Smooth muscle cell (in vitro differentiated cells): ENCODE results near the gene CHRNE. TPM values are rescaled to one million over a fixed set of nuclear protein-coding genes. Genes with fewer than 3 reads are reported as not detected.

Source experiments
- DNase-seq: peaks from one replicate; lab custom pipeline; 2025; ENCODE audit not compliant: unreplicated experiment; lab: John Stamatoyannopoulos, UW
- H2AFZ ChIP-seq: fragments of 200-600 bp; sonication (generic); 2 replicates; pipeline ENCODE4 v1.6.0; 2016; ENCODE audit warnings: antibody characterized with exemption, low read depth, mild to moderate bottlenecking
- H3F3A ChIP-seq: fragments of 200-600 bp; sonication (generic); 2 replicates; pipeline ENCODE4 v1.6.0; 2017; ENCODE audit warnings: antibody characterized with exemption, low read depth
- H3K27ac ChIP-seq: fragments of 200-600 bp; sonication (generic); 2 replicates; pipeline ENCODE4 v1.5.1; 2016; ENCODE audit warnings: low read depth, mild to moderate bottlenecking
- H3K27me3 ChIP-seq: fragments of 200-600 bp; sonication (generic); 2 replicates; pipeline ENCODE4 v1.6.1; 2016; ENCODE audit warnings: low read depth, mild to moderate bottlenecking
- H3K36me3 ChIP-seq: fragments of 200-600 bp; sonication (generic); 2 replicates; pipeline ENCODE4 v1.5.1; 2016; ENCODE audit warnings: low read depth
- H3K4me1 ChIP-seq: fragments of 200-600 bp; sonication (generic); 2 replicates; pipeline ENCODE4 v1.5.1; 2016; ENCODE audit warnings: low read depth
- H3K4me2 ChIP-seq: fragments of 200-600 bp; sonication (generic); 2 replicates; pipeline ENCODE4 v1.6.0; 2016; ENCODE audit warnings: mild to moderate bottlenecking
- H3K4me3 ChIP-seq: fragments of 200-600 bp; sonication (generic); 2 replicates; pipeline ENCODE4 v1.5.1; 2016; ENCODE audit warnings: mild to moderate bottlenecking
- H3K79me2 ChIP-seq: fragments of 200-600 bp; sonication (generic); 2 replicates; pipeline ENCODE4 v1.6.0; 2016; ENCODE audit warnings: low read depth, mild to moderate bottlenecking
- H3K9ac ChIP-seq: fragments of 200-600 bp; sonication (generic); 2 replicates; pipeline ENCODE4 v1.6.0; 2016; ENCODE audit warnings: low read depth
- H3K9me3 ChIP-seq: fragments of 200-600 bp; sonication (generic); replicated peaks from 2 replicates; pipeline ENCODE4 v1.5.1; 2016; ENCODE audit warnings: low read depth
- H4K20me1 ChIP-seq: fragments of 200-600 bp; sonication (generic); 2 replicates; pipeline ENCODE4 v1.6.0; 2016; ENCODE audit warnings: low read depth
- CTCF ChIP-seq: fragments of 200-600 bp; sonication (generic); IDR thresholded peaks from 2 replicates; pipeline ENCODE4 v1.5.1; 2017; ENCODE audit warnings: borderline replicate concordance, mild to moderate bottlenecking, antibody characterized with exemption; ENCODE audit not compliant: insufficient read depth, poor library complexity, severe bottlenecking
- WGBS: methylation state at CpG from one replicate; pipeline ENCODE4 v1.1.7; 2016; ENCODE audit warnings: low lambda C conversion rate; 5-methylcytosine and 5-hydroxymethylcytosine counted together
- polyA plus RNA-seq: library from polyadenylated mRNA; unstranded; fragments of >200 nt; fragmentation: Nextera tagmentation; extraction: Ambion mirVana; gene quantifications from 2 replicates; pipeline ENCODE4 v1.2.1, GENCODE V29; 2016
- total RNA-seq: library from RNA; depleted of rRNA; stranded (reverse); fragments of >200 nt; gene quantifications from 2 replicates; pipeline ENCODE4 v1.2.3, GENCODE V29; 2014

CHRNE gene
- total and polyA plus RNA-seq, 2 experiments from 2014 or later: 1.7 to 2.7 TPM

DNA sequence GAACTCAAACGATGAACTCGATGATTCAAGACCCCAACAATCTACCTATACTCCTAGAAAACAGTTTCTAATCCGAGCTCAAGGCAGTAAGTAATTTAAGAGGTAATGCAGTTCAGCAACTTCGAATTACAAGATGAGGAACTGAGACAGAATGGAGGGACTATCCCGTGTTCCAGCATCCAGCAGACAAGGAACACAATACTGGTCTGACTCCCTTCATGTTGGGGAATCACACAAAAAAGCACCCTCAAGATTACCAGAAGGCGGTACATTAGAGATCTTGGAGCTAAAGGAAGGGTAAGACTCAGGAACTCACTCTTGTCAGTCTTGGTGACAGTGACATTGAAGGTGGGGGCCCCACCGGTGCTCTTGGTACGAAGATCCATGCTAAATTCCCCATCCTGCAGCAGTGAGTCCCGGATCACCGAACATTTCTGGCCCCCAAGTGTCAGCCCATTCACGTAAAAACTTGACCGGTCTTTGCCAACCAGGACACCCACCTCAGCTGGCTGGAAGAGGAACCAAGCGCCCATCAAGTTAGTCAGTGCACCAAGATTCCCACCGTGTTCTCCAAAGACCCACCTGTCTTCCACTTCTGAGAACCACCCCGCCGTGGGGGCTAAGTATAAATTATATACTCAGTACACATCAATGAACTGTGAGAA is 43.5 kb upstream of the CHRNE start:
- TF ChIP-seq CTCF: no peak
- H2AFZ ChIP-seq: no peak overlapping the region
- H4K20me1 ChIP-seq: peaks cover 40% of the 10 kb centered on the region
- H3K9me3 ChIP-seq: no peaks in the 10 kb centered on the region
- H3K27me3 ChIP-seq: no peaks in the 10 kb centered on the region
- DNase-seq: no peak
- no peaks in the 10 kb centered on the region for H3K36me3 ChIP-seq
- H3K4me3 ChIP-seq: peak overlapping the region; percentile 96
- peak overlapping the region; percentile 94 for H3K9ac ChIP-seq
- WGBS: 57% methylated on average over 16 of the region's 16 CpGs
- H3F3A ChIP-seq: peaks cover 45% of the 10 kb centered on the region
- H3K27ac ChIP-seq: peak overlapping the region; percentile 96
- peak overlapping the region; percentile 90 for H3K4me2 ChIP-seq
- peaks cover 60% of the 10 kb centered on the region for H3K79me2 ChIP-seq
- H3K4me1 ChIP-seq: peaks cover 28% of the 10 kb centered on the region

GRCh38 chr17:4945944-4946280 is 43.0 kb upstream of the CHRNE start:
- 63% methylated on average over 4 of the region's 4 CpGs for WGBS
- Histone ChIP-seq H3K27ac (peak overlapping the region; percentile 96), H3K79me2 (peaks cover 65% of the 10 kb centered on the region), H3K36me3 (no peaks in the 10 kb centered on the region), H3F3A (peaks cover 42% of the 10 kb centered on the region), H3K9me3 (no peaks in the 10 kb centered on the region), H2AFZ (no peak overlapping the region), H3K4me3 (peak overlapping the region; percentile 96), H3K4me2 (peak overlapping the region; percentile 90), H3K9ac (peak overlapping the region; percentile 94), H4K20me1 (peaks cover 40% of the 10 kb centered on the region), H3K4me1 (peaks cover 28% of the 10 kb centered on the region), H3K27me3 (no peaks in the 10 kb centered on the region)
- TF ChIP-seq CTCF: no peak
- DNase-seq: no peak

DNA sequence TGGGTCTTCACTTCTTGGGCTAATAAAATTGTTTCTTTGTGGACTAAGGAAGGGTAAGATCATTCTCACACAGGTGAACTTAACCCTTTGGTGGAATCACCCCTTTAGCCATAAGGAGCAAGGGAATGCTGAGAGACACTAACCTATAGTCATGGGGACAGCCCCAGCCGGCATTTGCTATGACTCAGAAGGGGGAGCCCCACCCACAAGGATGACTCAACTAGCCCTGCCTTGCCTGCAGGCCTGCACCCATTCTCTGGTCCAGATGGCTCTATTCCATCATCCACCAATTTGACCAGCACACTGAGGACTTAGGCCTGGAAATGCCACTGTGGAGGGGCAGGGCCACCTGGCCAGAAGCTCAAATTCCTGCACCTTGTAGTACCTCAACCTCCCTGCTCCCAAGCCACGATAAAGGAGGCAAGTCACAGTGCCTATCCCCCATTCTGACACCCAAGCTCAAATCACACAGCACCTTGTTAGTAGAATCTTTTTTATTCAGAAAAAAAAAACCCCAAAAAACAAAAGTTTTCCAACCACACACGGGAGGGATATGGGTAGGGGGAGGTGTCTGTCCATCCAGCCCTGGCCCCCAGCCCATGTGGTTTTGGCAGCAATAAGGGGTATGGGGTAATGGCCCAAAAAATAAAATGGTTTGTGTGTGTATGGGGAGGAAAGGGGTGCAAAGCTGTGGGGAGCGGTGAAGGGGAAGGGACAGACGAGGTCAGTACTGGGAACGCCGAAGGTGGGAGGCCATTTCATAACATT is 42.5 kb upstream of the CHRNE start:
- Histone ChIP-seq H2AFZ (no peak overlapping the region), H3K27me3 (no peaks in the 10 kb centered on the region), H3K27ac (peak overlapping the region; percentile 96), H3K4me3 (no peak overlapping the region), H3K9me3 (no peaks in the 10 kb centered on the region), H3K4me2 (peak overlapping the region; percentile 90), H3K4me1 (peaks cover 23% of the 10 kb centered on the region), H3K9ac (peak overlapping the region; percentile 94), H4K20me1 (peaks cover 40% of the 10 kb centered on the region), H3K79me2 (peaks cover 67% of the 10 kb centered on the region), H3F3A (peaks cover 42% of the 10 kb centered on the region), H3K36me3 (no peaks in the 10 kb centered on the region)
- 62% methylated on average over 7 of the region's 7 CpGs for WGBS
- DNase-seq: peak; percentile 22
- no peak for TF ChIP-seq CTCF
